Measurements from ENCODE around the gene VPS13A. TPM values are rescaled to one million over a fixed set of nuclear protein-coding genes. Genes with fewer than 3 reads are reported as not detected.

VPS13A gene
- total and polyA plus RNA-seq, 5 experiments from 2014 or later: 2.9 to 46.7 (median 4.9) TPM

- peaks cover 0 to 6% (median 4%) of the 10 kb centered on the region in 3 donors for H3K36me3 Mint-ChIP-seq
- ATAC-seq: no peak
- H3K27me3 Mint-ChIP-seq: no peaks in the 10 kb centered on the region
- DNase-seq: no peak
- peaks cover 0 to 1% (median 0%) of the 10 kb centered on the region in 4 donors for H3K4me1 Mint-ChIP-seq
- peaks cover 0 to 5% (median 2%) of the 10 kb centered on the region in 9 donors for H3K9me3 Mint-ChIP-seq
- H3K4me3 Mint-ChIP-seq: no peak overlapping the region
- H3K27ac Mint-ChIP-seq: no peak overlapping the region
- POLR2A ChIA-PET: no interaction called here
Observed at GRCh38 chr9:77420641-77421040, 243.3 kb downstream of the VPS13A start.

GRCh38 chr9:77421506-77422265, 244.4 kb downstream of the VPS13A start:
- DNase-seq (no peak), ATAC-seq (no peak)
- Mint-ChIP-seq H3K36me3 (peaks cover 0 to 6% (median 2%) of the 10 kb centered on the region in 3 donors), H3K9me3 (peaks cover 0 to 5% (median 2%) of the 10 kb centered on the region in 9 donors), H3K4me3 (no peak overlapping the region), H3K27ac (no peak overlapping the region), H3K4me1 (peaks cover 0 to 1% (median 0%) of the 10 kb centered on the region in 4 donors), H3K27me3 (no peaks in the 10 kb centered on the region)
- POLR2A ChIA-PET: no interaction called here

- Mint-ChIP-seq H3K4me3 (no peak overlapping the region), H3K27me3 (no peaks in the 10 kb centered on the region), H3K36me3 (peaks cover 0 to 6% (median 0%) of the 10 kb centered on the region in 3 donors), H3K4me1 (no peaks in the 10 kb centered on the region), H3K9me3 (peaks cover 0 to 5% (median 2%) of the 10 kb centered on the region in 9 donors), H3K27ac (no peak overlapping the region)
- POLR2A ChIA-PET: no interaction called here
- ATAC-seq (no peak), DNase-seq (no peak)
Observed at GRCh38 chr9:77422969-77423368, 245.6 kb downstream of the VPS13A start.

- no peaks in the 10 kb centered on the region for H3K27me3 Mint-ChIP-seq
- no peak for ATAC-seq
Observed at GRCh38 chr9:77423841-77424240, 246.5 kb downstream of the VPS13A start.

DNA sequence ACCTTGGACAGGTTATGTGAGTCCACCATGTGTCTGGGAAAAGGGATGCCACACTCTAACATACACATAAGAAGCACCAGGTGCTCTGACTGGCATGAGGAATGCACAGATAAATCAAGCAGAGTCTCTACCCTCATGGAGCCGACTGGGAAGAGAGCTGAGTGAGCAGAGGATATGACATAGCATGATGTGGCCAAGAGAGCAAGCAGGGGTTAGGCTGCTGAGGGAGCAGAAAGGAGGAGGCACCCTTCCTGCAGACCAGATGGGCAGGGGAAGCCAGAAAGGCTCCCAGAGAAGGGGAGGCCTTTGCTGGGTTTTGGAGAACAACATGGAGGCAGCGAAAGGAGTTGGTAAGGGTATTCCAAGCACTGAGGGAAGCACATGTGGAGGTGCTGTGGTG, 247.7 kb downstream of the VPS13A start:
- no peak for DNase-seq
- POLR2A ChIA-PET: no interaction called here
- no peaks in the 10 kb centered on the region for H3K4me1 Mint-ChIP-seq

More at GRCh38 chr9:77423841-77424240, 246.5 kb downstream of the VPS13A start:
- Mint-ChIP-seq H3K36me3 (peaks cover 0 to 6% (median 0%) of the 10 kb centered on the region in 3 donors), H3K9me3 (peaks cover 0 to 5% (median 2%) of the 10 kb centered on the region in 9 donors), H3K27ac (no peak overlapping the region), H3K4me3 (no peak overlapping the region), H3K4me1 (no peaks in the 10 kb centered on the region)
- POLR2A ChIA-PET: no interaction called here
- no peak for DNase-seq

DNA sequence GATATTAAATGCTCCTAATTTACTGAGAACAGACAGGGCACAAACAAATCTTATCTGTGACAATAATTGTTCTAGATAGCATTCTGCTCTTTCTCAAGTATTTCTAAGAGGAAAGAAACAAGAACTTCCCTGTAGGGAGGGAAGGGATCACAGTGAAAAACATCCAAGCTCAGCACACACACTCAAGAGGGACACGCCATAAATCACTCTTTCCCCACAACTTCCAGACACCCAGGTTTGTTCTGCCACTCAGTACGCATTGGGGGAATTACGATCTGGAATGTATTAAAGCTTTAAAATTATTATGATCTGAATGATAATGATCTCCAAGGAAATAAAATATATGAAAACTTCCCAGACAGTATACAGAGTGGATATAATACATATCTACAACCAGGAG, 249.4 kb downstream of the VPS13A start:
- Mint-ChIP-seq H3K36me3 (peaks cover 0 to 6% (median 0%) of the 10 kb centered on the region in 3 donors), H3K4me1 (no peaks in the 10 kb centered on the region), H3K27me3 (no peaks in the 10 kb centered on the region), H3K4me3 (no peak overlapping the region), H3K27ac (peak overlapping the region in 1 of 10 donors; percentile 51), H3K9me3 (peaks cover 0 to 5% (median 2%) of the 10 kb centered on the region in 9 donors)
- no peak for ATAC-seq
- POLR2A ChIA-PET: no interaction called here
- no peak for DNase-seq

More for the DNA sequence above, 247.7 kb downstream of the VPS13A start:
- no peaks in the 10 kb centered on the region for H3K27me3 Mint-ChIP-seq
- peak overlapping the region in 1 of 10 donors; percentile 68 for H3K27ac Mint-ChIP-seq
- peaks cover 0 to 6% (median 0%) of the 10 kb centered on the region in 3 donors for H3K36me3 Mint-ChIP-seq
- no peak for ATAC-seq
- H3K4me3 Mint-ChIP-seq: no peak overlapping the region
- H3K9me3 Mint-ChIP-seq: peaks cover 0 to 5% (median 2%) of the 10 kb centered on the region in 9 donors

DNA sequence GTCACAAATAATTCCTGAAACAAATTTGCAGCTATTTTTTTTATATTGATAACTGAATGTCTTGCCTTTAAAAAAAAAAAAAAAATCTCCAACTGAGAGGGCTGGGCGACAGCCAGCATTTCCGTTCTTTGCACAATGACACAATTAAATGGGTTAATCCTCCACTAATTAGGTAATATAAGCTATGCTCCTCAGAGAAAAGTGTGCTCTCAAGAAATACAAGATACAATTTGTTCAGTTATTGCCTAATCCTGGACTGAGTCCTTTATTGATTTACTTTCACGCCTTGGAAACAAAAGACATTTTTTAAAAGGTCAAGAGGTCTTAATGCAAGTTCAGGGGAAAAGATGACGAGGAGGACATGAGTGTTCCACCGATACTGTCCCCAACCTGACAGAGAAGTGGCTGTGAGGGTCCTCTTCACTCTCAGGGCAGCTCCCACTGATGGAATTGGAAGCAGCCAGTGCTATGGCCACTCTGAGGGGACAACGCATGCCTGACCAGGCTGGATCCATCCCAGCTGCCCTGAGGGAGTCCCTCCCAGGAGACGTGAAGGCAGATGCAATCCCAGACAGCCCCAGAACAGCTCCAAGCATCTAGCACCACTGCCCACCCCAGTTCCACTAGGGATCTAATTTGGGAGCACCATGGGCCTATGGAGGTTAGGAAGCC, 250.1 kb downstream of the VPS13A start:
- peaks cover 0 to 6% (median 0%) of the 10 kb centered on the region in 3 donors for H3K36me3 Mint-ChIP-seq
- no peak for DNase-seq
- POLR2A ChIA-PET: interaction anchor here (0.7 kb wide), 1 partner anchor 44 kb away, joined by 4 read pairs; no protein-coding TSS in a partner anchor
- no peak for ATAC-seq
- no peaks in the 10 kb centered on the region for H3K4me1 Mint-ChIP-seq
- H3K4me3 Mint-ChIP-seq: no peak overlapping the region
- H3K27me3 Mint-ChIP-seq: no peaks in the 10 kb centered on the region
- H3K9me3 Mint-ChIP-seq: peaks cover 0 to 5% (median 2%) of the 10 kb centered on the region in 9 donors
- no peak overlapping the region for H3K27ac Mint-ChIP-seq

- Mint-ChIP-seq H3K9me3 (no peaks in the 10 kb centered on the region), H3K36me3 (no peaks in the 10 kb centered on the region), H3K27ac (no peak overlapping the region), H3K27me3 (peaks cover 0 to 9% (median 3%) of the 10 kb centered on the region in 5 donors), H3K4me1 (peaks cover 1 to 6% (median 4%) of the 10 kb centered on the region in 4 donors), H3K4me3 (no peak overlapping the region)
- DNase-seq (no peak), ATAC-seq (no peak)
- POLR2A ChIA-PET: no interaction called here
Observed at GRCh38 chr9:77429928-77430327, 252.6 kb downstream of the VPS13A start.

DNA sequence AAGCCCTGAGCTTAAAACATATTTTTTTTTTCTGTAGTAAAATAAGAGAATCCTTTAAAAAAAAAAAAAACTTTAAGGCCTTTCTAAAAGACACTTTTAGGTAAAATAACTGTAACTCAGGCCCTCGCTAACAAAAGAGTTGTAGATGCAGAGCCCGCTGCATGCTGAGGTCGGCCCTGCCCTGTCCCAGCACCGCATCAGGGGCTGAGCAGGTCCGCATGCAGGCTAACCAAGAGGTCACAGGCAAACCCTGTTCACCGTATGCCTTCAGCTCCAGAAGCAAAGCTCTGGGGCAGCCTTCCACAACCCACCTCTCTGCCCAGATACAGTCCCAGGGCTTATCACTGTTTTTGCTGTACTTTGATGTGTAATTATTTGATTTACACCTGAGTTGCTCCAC, 254.7 kb downstream of the VPS13A start:
- POLR2A ChIA-PET: no interaction called here
- Mint-ChIP-seq H3K27ac (no peak overlapping the region), H3K27me3 (peaks cover 0 to 9% (median 3%) of the 10 kb centered on the region in 5 donors), H3K4me1 (peaks cover 1 to 6% (median 4%) of the 10 kb centered on the region in 4 donors), H3K4me3 (no peak overlapping the region), H3K9me3 (no peaks in the 10 kb centered on the region), H3K36me3 (no peaks in the 10 kb centered on the region)
- ATAC-seq (no peak), DNase-seq (no peak)

DNA sequence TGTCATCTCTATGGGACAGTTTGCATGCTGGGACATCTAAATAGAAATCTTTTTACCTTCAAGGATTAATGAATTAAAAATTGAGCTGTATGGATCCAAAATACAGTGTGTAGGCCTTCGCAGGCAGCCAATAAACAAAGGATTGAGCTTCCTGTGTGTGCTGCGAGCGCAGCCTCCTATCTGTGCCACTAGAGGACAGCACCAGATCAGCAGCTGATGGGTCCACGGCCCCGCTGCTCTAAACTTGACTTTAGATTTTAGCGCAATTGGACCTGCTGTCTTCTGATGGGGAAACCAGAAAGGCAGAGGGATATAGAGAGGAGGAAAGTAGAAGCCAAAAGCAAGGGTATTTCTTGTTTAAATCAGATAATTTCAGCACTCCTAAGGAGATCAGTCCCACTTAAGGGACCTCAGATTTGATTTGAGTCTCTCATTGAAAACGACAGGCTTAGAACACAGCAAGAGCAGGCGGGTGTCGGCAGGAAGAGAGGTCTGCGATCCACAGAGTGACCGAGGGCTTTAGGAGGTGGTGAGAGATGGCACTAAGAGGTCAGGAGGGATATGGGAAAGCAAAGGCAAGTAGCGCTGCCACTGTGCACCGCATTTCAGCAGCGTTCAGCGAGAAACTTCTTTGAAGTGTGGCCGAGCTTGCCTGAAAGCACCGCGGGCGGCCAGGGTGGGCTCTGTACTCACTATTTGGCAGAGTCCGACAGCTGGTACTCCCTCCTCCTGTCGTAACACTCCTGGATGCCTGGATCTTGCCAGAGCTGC, 256.5 kb downstream of the VPS13A start:
- Mint-ChIP-seq H3K27ac (peak overlapping the region in 2 of 10 donors; percentile 14 to 81), H3K36me3 (no peaks in the 10 kb centered on the region), H3K9me3 (no peaks in the 10 kb centered on the region), H3K4me3 (peak overlapping the region in 1 of 10 donors; percentile 33), H3K27me3 (peaks cover 0 to 9% (median 4%) of the 10 kb centered on the region in 5 donors), H3K4me1 (peaks cover 1 to 6% (median 4%) of the 10 kb centered on the region in 4 donors)
- POLR2A ChIA-PET: interaction anchor here (1.4 kb wide), 1 partner anchor 9 kb away, joined by 3 read pairs; no protein-coding TSS in a partner anchor
- ATAC-seq: peak; percentile 92
- DNase-seq: peak in 8 of 10 donors; percentile 14 to 52 (median 38)

DNA sequence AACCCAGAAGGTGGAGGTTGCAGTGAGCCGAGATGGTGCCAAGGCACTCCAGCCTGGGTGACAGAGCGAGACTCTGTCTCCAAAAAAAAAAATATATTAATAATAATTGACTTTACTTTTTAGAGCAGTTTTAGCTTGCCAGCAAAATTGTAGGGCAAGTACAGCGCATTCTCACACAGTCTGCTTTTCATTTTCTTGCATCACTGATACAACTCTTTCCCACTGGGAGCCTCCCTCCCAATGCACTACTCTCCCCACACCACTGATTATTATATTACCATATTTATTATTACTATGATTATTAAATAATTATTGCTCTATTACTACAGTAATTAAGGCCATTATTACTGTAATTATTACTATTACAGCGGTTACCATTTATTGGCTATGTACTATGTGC, 257.9 kb downstream of the VPS13A start:
- Mint-ChIP-seq H3K27ac (no peak overlapping the region), H3K36me3 (no peaks in the 10 kb centered on the region), H3K4me1 (peaks cover 1 to 6% (median 4%) of the 10 kb centered on the region in 4 donors), H3K9me3 (no peaks in the 10 kb centered on the region), H3K27me3 (peaks cover 0 to 9% (median 4%) of the 10 kb centered on the region in 5 donors), H3K4me3 (no peak overlapping the region)
- POLR2A ChIA-PET: interaction anchor here (1.4 kb wide), 1 partner anchor 8 kb away, joined by 3 read pairs; no protein-coding TSS in a partner anchor
- ATAC-seq: no peak
- DNase-seq: no peak

DNA sequence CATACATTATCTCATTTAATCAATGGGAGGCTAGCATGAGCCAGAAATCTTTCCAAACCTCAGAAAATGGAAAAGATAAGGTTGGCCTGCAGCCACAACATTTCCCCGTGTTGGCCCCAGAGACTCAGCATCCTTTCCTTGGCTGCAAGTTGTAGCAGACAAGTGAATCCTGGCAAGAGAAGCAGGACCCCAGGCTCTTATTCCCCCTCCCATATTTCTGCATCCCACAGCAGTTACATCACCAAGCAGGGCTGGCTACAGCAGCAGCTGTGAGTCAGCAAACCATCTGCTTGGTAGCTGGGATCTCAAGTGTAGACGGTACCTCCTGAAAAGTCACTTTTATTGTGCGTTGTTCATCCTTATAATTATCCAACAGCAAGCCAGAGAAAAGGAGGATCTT, 258.4 kb downstream of the VPS13A start:
- Mint-ChIP-seq H3K36me3 (no peaks in the 10 kb centered on the region), H3K9me3 (no peaks in the 10 kb centered on the region), H3K4me1 (peaks cover 1 to 6% (median 4%) of the 10 kb centered on the region in 4 donors), H3K27me3 (peaks cover 0 to 9% (median 4%) of the 10 kb centered on the region in 5 donors), H3K4me3 (no peak overlapping the region), H3K27ac (no peak overlapping the region)
- POLR2A ChIA-PET: no interaction called here
- DNase-seq (no peak), ATAC-seq (no peak)

Measured in naive thymus-derived CD8-positive, alpha-beta T cell (primary cell).